Hematopoietic multipotent progenitor cell treated with erythropoietin and hydrocortisone succinate and interleukin-3 and kit ligand, for 8 days (in vitro differentiated cells): ENCODE measurements around the gene YKT6.

Experiments
- DNase-seq: peaks from one replicate; pipeline ENCODE4 v3.0.0-alpha.2; 2015

The YKT6 gene

GRCh38 chr7:44219371-44220045 is 18.7 kb downstream of the YKT6 start:
- no peak for DNase-seq

DNA sequence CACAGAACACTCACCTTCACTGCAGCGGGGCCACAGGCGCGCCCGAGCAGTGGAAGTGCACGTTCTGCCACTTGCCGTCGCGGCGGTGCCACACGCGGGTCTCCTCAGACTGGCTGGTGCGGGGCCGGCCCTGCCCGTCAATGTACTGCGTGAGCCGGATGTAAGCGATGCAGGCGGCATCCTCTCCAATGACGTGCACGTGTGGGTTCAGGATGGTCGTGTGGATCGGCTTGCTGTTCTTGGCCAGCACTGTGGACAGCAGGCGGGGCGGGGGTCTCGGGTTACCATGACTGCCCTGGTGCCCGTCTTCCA is 19.2 kb downstream of the YKT6 start:
- DNase-seq: no peak

- no peak for DNase-seq
Measured at GRCh38 chr7:44220358-44221112, 19.8 kb downstream of the YKT6 start.

- no peak for DNase-seq
Measured at GRCh38 chr7:44221231-44221791, 20.5 kb downstream of the YKT6 start.

DNA sequence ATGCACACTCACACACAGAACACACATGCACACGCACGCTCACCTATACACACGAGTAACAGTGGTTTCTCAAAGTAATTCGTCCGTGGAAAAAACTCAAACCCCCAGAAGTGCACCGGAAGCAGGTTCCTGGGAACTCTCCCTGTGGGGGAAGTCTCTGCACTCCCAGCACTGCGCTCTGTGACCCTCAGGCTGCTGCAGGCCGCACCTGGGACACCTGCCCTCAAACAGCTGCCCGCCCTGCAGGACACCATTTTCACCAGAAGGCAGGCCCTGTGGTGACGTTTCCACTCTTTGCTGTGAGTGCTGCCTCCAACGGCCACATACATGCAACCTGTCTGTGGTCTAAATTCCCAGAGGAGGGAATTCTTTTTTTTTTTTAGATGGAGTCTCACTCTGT is 21.3 kb downstream of the YKT6 start:
- no peak for DNase-seq

GRCh38 chr7:44222776-44223261 is 22.0 kb downstream of the YKT6 start:
- DNase-seq: no peak

DNA sequence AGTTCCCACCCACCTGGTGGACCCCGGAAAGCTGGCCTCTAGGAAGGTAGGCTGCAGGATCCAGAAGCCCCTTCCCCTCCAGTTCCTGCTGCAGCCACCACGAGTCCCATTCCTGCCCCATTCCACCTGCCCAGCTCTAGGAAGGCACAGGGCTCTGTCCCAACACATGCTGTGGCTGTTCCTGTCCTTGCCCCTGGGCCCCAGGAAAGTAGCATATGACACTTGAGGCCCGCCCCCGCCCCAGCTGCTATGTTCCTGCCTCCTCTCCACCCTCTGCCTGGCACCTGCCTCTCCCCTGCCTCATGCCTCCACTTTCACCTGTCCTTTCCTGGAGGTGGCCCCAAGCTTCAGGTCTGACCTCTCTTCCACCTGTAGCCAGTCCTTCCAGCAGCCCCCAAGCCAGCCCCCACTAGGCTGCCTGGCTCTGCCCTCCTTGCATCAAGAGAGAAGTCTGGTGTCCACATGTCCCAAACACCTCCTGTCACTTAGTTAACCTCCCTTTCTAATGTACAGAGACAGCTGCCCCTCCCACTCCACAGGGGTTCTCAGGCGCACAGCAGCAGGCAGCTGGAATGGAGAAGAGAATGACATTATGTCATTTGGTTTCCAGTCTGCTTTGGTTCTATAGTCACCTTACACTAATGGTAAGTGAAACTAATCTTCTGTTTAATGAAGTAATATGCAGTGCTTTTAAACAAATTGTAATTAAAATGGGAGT is 22.7 kb downstream of the YKT6 start:
- DNase-seq: no peak

GRCh38 chr7:44224080-44224973 is 23.5 kb downstream of the YKT6 start:
- no peak for DNase-seq

DNA sequence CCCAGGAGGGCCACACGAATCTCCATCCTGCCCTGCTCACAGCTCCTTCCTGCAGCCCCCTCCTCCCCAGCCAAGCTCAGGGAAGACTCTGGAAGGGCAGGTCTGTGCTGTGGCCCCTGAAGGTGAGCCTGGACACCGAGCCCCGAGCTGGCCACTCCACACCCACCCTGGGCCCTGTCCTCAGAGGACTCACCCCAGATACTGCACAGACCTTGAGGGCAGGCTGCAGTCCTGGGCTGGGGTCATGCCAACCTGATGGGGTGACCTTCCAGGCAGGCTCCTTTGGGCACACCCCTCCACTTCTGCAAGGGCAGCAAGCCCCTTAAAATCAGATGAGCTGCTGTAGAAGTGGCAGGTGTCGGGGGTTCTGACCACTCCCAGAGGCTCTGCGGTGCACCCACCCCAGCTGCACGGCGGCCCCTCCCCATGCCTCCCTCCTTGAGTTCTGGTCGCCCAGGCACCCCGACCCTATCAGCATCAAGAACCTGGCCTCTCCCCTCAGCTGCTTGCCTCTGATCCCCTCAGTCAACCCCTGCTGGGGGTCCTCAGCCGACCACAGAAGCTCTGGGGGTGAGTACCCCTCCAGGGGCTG is 24.3 kb downstream of the YKT6 start:
- no peak for DNase-seq

- no peak for DNase-seq
Measured at GRCh38 chr7:44225566-44226395, 25.0 kb downstream of the YKT6 start.

DNA sequence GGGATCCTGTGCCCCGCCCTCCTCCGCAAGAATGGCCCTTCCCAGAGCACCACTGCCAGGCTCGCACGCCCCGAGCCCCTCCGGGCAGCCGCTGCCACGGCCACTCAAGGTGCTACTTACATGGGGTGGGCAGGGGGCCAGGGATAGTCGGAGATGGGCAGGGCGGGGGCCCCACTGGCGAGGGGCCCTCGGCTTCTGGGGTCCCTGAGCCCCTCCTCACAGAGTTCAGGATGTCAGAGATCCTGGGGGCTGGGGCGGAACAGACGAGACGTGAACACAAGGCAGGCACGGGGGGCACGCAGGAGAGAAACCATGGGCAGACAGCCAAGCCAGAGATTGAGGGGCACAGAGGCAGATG is 25.6 kb downstream of the YKT6 start:
- DNase-seq: no peak

GRCh38 chr7:44227911-44228310 is 27.1 kb downstream of the YKT6 start:
- DNase-seq: no peak

DNA sequence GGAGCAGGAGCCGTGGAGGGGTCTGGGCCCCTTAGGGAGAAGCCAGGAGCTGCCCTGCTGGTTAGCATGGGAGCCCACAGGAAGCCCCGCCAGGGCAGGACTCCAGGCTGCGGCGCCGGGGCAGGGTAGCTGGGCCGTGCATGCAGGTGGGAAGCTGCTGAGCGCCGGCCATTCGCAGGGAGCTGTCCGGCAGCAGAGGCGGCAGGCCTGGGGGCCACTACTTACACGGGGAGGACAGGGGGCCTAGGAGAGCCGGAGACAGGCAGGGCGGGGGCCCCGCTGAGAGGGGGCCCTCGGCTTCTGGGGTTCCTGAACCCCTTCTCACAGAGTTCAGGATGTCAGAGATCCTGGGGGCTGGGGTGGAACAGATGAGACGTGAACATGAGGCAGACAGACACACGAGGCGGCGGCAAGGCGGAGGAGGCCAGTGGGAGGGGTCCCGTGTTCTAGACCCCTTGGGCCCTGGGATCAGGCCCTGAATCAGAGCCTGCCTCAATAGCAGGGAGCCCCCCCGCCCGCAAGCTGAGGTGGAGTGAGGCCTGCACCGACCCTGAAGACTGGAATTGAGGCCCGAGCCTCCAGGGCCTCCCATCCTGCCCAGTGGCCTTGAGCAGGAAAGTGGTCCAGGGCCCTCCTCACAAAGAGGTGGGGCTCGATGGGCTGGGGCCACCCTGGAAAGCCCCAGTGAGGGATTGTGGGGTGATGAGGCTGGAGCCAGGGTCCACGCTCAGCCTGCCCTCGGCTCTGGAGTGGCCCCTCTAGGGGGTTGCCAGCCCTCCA is 28.0 kb downstream of the YKT6 start:
- no peak for DNase-seq

DNA sequence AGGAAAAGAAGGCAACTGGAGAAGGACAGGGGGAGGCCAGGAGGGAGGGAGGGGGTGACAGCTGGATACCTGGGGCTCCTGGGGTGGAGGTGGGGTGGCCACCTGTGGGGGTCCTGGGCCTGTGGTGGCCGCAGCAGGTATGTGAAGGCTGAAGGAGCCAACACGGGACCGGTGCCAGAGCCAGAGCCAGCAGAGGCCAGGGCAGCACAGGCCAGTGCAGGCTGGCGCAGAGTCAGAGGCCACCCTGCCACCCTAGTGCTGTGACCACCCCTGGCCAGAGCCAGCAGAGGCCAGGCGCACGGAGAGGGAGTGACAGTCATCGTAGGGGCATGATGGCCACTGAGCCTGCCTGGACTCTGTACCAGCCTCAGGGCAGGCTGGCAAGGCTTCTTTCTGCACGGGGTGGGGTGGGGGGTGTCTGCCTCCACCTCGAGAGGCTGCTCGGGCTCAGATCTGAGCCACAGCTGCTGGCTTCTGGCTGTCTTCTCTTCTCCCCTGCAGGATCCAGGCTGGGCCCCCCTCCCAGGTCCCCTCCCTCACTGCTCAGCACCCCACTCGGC is 28.8 kb downstream of the YKT6 start:
- no peak for DNase-seq

DNA sequence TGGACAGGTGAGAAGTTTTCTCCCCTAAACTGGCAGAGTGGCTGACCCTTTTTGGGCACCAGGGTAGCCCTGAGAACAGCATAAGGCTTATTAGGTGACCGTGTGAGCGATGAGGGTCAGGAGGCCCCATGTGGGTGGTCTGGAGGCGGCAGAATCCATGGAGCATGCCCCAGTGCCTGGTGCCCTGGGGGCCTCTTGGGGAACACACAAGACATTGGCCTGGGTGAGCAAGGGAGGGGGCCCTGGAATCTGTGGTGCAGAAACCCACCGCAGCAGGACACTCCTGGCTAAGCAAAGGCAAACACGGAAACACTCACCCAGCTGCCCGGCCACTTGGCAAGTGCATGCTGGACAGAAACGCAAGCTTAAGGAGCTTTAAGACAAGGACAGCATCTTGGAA is 29.5 kb downstream of the YKT6 start:
- DNase-seq: no peak

DNA sequence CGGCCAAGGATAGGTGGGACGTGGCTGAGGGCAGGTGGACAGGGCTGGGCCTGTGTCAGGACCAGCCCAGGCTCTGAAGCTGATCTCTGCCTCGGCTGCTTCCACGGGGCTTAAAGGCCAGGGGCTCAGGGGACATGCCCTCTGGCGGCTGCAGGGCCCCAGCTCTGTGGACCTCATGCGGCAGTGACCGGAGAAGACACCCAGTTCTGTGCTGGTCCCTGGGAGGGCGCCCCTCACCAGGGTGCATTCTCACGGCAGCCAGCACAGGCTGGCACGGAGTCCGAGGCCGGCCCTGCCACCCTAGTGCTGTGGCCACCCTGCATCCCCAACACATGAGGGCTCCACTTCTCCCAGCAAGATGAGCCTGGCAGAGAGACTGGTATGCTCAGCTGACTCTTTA is 30.3 kb downstream of the YKT6 start:
- no peak for DNase-seq

- DNase-seq: no peak
Measured at GRCh38 chr7:44232396-44232795, 31.6 kb downstream of the YKT6 start.

GRCh38 chr7:44232901-44233715 is 32.3 kb downstream of the YKT6 start:
- DNase-seq: no peak

- no peak for DNase-seq
Measured at GRCh38 chr7:44235066-44235465, 34.3 kb downstream of the YKT6 start.
